ENCODE results near the gene DYNC1H1. TPM values are rescaled to one million over a fixed set of nuclear protein-coding genes. Genes with fewer than 3 reads are reported as not detected.
A peak's percentile ranks its signal among the peaks of the same experiment; 100 is the strongest.

DYNC1H1 gene
- total and polyA plus RNA-seq, 2 donors (not counting 1 experiment from before 2014, with no cell fraction given), result 128 to 677 TPM

DNA sequence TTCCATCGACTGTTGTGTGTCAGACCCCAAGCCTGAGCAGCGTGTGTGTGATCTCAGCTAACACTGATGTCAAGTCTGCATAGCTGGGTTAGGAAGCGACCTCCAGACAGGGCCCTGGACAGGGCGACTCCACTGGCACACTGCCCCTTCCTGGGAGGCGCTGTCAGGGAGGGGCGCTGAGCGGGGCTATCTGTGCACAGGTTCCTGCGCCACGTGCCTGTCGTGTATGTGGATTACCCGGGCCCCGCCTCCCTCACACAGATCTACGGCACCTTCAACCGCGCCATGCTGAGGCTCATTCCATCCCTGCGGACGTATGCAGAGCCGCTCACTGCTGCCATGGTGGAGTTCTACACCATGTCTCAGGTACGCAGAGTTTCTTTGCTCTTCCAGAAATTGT, 53.9 kb downstream of the DYNC1H1 start:
- H3K4me1 ChIP-seq (ENCODE audit: control insufficient read depth, extremely low read depth, insufficient read depth, low read length), result peaks cover 3% of the 10 kb centered on the region
- no peak for DNase-seq (ENCODE audit: low read depth in 2 of 2)
- H3K27me3 ChIP-seq (ENCODE audit: control insufficient read depth, insufficient read depth, low read length), result no peaks in the 10 kb centered on the region
- no peak overlapping the region for H3K27ac ChIP-seq (ENCODE audit: insufficient read depth, low read length)
- H3K36me3 ChIP-seq (ENCODE audit: control insufficient read depth, insufficient read depth, low read length), result peaks cover 55% of the 10 kb centered on the region
- no peaks in the 10 kb centered on the region for H3K9me3 ChIP-seq (ENCODE audit: control insufficient read depth, insufficient read depth, low read depth, low read length)
- H3K4me2 ChIP-seq (ENCODE audit: extremely low read depth, insufficient read depth, low read length), result no peak overlapping the region
- H3K4me3 ChIP-seq (replicated peaks in 1 of 4; ENCODE audit: control extremely low read depth in 1 of 4, insufficient read depth in 1 of 4, low read depth in 3 of 4, low read length in 4 of 4), result no peak overlapping the region
- no peaks in the 10 kb centered on the region for H4K20me1 ChIP-seq (ENCODE audit: control insufficient read depth, extremely low read depth, insufficient read depth, low read length)
- TF ChIP-seq EZH2 (IDR thresholded peaks at IDR 0.05; ENCODE audit: low read length, missing control alignments), result no peak
- TF ChIP-seq, protein P1, sequence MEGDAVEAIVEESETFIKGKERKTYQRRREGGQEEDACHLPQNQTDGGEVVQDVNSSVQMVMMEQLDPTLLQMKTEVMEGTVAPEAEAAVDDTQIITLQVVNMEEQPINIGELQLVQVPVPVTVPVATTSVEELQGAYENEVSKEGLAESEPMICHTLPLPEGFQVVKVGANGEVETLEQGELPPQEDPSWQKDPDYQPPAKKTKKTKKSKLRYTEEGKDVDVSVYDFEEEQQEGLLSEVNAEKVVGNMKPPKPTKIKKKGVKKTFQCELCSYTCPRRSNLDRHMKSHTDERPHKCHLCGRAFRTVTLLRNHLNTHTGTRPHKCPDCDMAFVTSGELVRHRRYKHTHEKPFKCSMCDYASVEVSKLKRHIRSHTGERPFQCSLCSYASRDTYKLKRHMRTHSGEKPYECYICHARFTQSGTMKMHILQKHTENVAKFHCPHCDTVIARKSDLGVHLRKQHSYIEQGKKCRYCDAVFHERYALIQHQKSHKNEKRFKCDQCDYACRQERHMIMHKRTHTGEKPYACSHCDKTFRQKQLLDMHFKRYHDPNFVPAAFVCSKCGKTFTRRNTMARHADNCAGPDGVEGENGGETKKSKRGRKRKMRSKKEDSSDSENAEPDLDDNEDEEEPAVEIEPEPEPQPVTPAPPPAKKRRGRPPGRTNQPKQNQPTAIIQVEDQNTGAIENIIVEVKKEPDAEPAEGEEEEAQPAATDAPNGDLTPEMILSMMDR (conservative IDR thresholded peaks at IDR 0.05 in 1 of 2, IDR thresholded peaks at IDR 0.05 in 1 of 2; ENCODE audit: low read depth in 1 of 2, low read length in 2 of 2), result no peak
- no peak overlapping the region for H3K9ac ChIP-seq (ENCODE audit: insufficient read depth, low read length)
- peaks cover 3% of the 10 kb centered on the region for H3K79me2 ChIP-seq (ENCODE audit: control insufficient read depth, insufficient read depth, low read length)
- no peak overlapping the region for H2AFZ ChIP-seq (ENCODE audit: low read length)

DNA sequence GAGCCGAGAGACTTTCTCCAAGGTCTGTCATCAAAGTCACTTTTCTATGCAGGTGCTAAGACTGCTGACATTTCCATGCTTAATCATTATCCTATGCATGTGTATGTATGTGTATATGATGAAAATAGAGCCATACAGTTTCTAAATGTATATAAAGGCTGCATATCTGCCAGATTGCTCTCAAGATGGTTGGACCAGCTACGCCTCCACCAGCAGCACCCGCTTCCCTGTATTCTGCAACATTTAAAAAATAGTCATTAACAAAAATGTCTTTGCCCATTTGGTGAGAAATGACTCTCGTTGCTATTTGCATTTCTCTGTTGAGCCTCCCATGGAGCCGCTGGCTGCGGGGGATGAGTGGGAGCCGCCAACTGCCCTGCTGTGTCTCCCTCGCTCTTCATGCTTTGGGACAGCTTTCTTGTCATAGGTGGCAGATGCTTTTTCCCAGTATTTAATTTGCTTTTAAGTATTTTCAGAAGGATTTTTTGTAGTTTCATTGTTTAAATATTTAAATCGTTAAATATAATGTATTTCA, 54.7 kb downstream of the DYNC1H1 start:
- Histone ChIP-seq H4K20me1 (ENCODE audit: control insufficient read depth, extremely low read depth, insufficient read depth, low read length) (no peaks in the 10 kb centered on the region), H3K4me3 (replicated peaks in 1 of 4; ENCODE audit: control extremely low read depth in 1 of 4, insufficient read depth in 1 of 4, low read depth in 3 of 4, low read length in 4 of 4) (no peak overlapping the region), H3K79me2 (ENCODE audit: control insufficient read depth, insufficient read depth, low read length) (peaks cover 3% of the 10 kb centered on the region), H3K4me2 (ENCODE audit: extremely low read depth, insufficient read depth, low read length) (no peak overlapping the region), H3K9me3 (ENCODE audit: control insufficient read depth, insufficient read depth, low read depth, low read length) (no peaks in the 10 kb centered on the region), H2AFZ (ENCODE audit: low read length) (no peak overlapping the region), H3K4me1 (ENCODE audit: control insufficient read depth, extremely low read depth, insufficient read depth, low read length) (peaks cover 3% of the 10 kb centered on the region), H3K36me3 (ENCODE audit: control insufficient read depth, insufficient read depth, low read length) (peaks cover 53% of the 10 kb centered on the region), H3K9ac (ENCODE audit: insufficient read depth, low read length) (no peak overlapping the region), H3K27me3 (ENCODE audit: control insufficient read depth, insufficient read depth, low read length) (no peaks in the 10 kb centered on the region), H3K27ac (ENCODE audit: insufficient read depth, low read length) (no peak overlapping the region)
- TF ChIP-seq EZH2 (IDR thresholded peaks at IDR 0.05; ENCODE audit: low read length, missing control alignments), result no peak
- TF ChIP-seq, protein P1 (conservative IDR thresholded peaks at IDR 0.05 in 1 of 2, IDR thresholded peaks at IDR 0.05 in 1 of 2; ENCODE audit: low read depth in 1 of 2, low read length in 2 of 2), result no peak
- no peak for DNase-seq (ENCODE audit: low read depth in 2 of 2)

DNA sequence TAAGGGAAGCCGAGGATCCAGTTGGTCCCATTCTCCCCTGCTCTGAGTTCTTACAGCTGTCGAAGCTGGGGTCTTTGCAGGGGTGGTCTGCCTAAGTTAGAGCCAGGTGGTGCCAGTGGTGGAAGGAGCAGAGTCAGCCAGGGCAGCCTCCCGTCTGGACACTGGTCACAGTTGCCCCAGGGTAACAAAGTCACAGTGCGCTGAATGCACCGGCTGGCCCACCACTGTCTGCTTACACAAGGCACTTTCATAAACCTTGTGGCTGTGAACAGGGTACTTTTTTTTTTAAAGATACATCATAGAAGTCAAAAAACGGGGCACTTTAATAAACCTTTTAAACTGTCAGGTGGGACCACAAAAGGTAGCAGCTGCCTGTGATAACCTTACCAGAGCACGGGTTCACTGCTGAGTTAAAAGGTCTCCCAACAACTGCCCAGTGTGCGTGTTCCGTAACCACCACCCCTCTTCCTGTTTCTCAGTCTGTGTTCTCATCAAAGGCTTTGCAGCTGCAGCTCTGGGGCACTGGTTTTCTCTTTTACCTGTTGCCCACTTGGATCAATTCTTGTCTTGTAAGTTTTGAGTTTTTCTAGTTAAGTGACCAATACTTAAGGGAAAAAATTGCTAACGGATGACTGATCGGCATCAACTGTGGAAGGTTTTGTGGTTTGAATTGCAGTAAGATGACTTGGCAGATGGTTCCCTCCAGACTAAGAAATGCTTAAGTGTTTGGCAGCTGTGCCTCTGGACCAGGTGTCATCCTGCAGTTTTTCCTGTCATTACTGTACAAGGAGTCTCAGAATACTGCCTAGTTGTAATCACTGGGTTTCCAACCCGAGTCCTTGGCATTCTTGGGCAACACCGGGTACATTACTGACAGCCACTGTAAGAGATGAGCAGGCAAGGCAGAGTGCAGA, 55.9 kb downstream of the DYNC1H1 start:
- peak; percentile 72 to 96 for DNase-seq (ENCODE audit: low read depth in 2 of 2)
- no peak for TF ChIP-seq EZH2 (IDR thresholded peaks at IDR 0.05; ENCODE audit: low read length, missing control alignments)
- TF ChIP-seq, protein P1 (conservative IDR thresholded peaks at IDR 0.05 in 1 of 2, IDR thresholded peaks at IDR 0.05 in 1 of 2; ENCODE audit: low read depth in 1 of 2, low read length in 2 of 2), result no peak
- Histone ChIP-seq H3K27ac (ENCODE audit: insufficient read depth, low read length) (peak overlapping the region; percentile 52), H4K20me1 (ENCODE audit: control insufficient read depth, extremely low read depth, insufficient read depth, low read length) (no peaks in the 10 kb centered on the region), H2AFZ (ENCODE audit: low read length) (no peak overlapping the region), H3K9me3 (ENCODE audit: control insufficient read depth, insufficient read depth, low read depth, low read length) (no peaks in the 10 kb centered on the region), H3K36me3 (ENCODE audit: control insufficient read depth, insufficient read depth, low read length) (peaks cover 47% of the 10 kb centered on the region), H3K4me3 (replicated peaks in 1 of 4; ENCODE audit: control extremely low read depth in 1 of 4, insufficient read depth in 1 of 4, low read depth in 3 of 4, low read length in 4 of 4) (no peak overlapping the region), H3K27me3 (ENCODE audit: control insufficient read depth, insufficient read depth, low read length) (no peaks in the 10 kb centered on the region), H3K79me2 (ENCODE audit: control insufficient read depth, insufficient read depth, low read length) (peaks cover 3% of the 10 kb centered on the region), H3K4me2 (ENCODE audit: extremely low read depth, insufficient read depth, low read length) (peak overlapping the region; percentile 8), H3K4me1 (ENCODE audit: control insufficient read depth, extremely low read depth, insufficient read depth, low read length) (peaks cover 3% of the 10 kb centered on the region), H3K9ac (ENCODE audit: insufficient read depth, low read length) (no peak overlapping the region)

Data from fibroblast of lung (primary cell).